HG03457 (cell line): Measurements from ENCODE around the gene DNAAF2.
"Not testable (repeated sequence)": the region's sequence is repeated elsewhere in the genome, so short reads cannot be mapped to it uniquely, and the experiment has no call there.

Experiments
- ATAC-seq: cut with Tn5 transposase; IDR thresholded peaks from one replicate; pipeline ENCODE4 v1.9.1; 2021; ENCODE audit warnings: moderate number of reproducible peaks; ENCODE audit not compliant: unreplicated experiment

The DNAAF2 gene

GRCh38 chr14:49584981-49585640 is 49.9 kb downstream of the DNAAF2 start:
- ATAC-seq, result not testable (repeated sequence)

GRCh38 chr14:49584058-49584457 is 51.0 kb downstream of the DNAAF2 start:
- ATAC-seq, result no peak

GRCh38 chr14:49583629-49584028 is 51.4 kb downstream of the DNAAF2 start:
- no peak for ATAC-seq

DNA sequence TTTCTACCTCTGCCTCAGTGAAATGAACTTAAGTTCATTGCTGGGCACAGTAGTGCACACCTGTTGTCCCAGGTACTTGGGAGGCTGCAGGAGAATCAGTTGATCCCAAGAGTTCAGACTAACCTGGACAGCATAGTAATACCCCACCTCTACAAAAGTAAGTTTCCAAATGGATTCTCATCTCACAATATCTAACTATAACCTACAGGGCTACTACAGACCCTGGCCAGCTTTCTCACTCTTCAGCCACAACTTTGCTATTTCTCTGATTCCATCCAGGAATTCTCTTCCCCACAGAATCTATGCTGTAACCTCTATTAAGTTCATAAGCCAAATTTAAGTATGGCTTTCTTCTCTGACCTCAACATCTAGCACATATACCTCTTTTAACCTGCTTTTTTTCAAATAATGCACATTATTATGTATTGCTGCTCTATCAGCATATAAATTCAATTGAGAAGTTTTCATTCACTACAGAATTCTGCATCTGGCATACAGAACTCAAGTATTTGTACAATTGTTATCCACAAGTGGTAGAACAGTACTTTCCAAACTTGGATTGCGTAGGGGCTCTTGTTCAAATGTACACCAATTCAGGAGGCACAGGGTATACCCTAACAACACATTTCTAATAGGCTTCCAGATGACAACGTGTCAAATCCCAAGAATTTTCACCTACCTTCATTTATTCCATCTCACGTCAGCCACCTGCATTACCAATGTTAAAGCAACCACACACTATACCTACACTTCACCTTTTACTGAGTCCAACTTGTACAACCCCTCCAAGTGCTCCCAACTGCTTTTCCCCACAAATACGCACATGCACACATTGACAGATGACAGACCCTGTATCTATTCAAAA is 52.7 kb downstream of the DNAAF2 start:
- no peak for ATAC-seq

GRCh38 chr14:49581209-49582112 is 53.6 kb downstream of the DNAAF2 start:
- ATAC-seq, result no peak

DNA sequence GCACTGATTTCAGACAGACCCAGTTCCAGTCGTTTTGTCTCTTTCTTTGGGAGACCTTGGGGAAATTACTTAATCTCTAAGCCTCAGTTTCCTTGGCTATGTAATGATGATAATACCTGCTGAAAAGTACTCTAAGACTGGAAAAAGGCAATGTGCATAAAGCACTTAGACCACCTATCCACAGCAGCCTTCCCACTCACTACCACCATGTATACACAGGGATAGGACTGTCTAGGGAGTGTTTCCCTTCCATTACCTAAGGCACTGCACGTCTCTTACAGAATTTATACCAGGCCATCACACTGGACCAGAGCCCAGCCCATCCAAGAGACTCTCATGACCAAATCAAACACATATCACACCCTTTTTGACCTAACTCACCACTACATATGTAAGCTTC is 55.2 kb downstream of the DNAAF2 start:
- ATAC-seq, result no peak

- ATAC-seq, result no peak
Measured at GRCh38 chr14:49578141-49578540, 56.9 kb downstream of the DNAAF2 start.
